ENCODE measurements around the gene TRIM8. TPM values are rescaled to one million over a fixed set of nuclear protein-coding genes. Genes with fewer than 3 reads are reported as not detected.
A peak's percentile ranks its signal among the peaks of the same experiment; 100 is the strongest.

Gene TRIM8
- 10 to 100 TPM; 61.4 to 67.3 TPM for total RNA-seq
- 10 to 100 TPM; 27.5 to 53.2 (median 34.7) TPM for polyA plus RNA-seq
- total RNA-seq, result 38.8 to 78.4 (median 57.4) reads per million in 6 experiments

DNA sequence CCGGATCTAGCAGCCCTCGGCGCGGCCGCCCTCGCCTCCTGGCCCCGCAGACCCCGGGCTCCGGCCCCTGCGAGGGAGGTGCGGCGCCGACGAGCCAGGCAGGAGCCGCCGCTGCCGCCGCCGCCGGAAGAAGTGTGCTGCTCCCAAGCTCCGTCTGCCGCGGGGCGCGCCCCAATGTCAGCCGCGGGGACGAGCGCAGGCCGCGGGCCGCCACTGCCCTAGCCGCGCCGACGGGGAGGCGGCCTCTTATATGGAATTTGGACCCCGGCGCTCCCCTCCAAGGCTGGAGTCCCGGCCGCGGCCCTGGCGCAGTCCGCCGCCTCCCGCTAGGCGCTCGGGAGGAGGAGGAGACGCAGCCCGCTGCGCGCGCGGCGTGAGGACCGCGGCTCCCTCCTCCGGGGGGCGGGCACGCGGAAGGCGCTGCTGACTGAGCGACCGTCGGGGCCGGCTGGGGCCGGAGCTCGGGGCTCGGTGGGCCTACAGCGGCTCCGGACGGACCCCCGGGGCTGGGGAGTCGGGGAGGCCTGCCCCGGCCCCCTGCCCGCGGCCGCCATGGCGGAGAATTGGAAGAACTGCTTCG, at the start of gene TRIM8:
Gene TRIM8, plus strand, starts transcription at position 414 of the 580 bp plus-strand sequence. Its CDS starts 139 bp downstream, at position 553.
- H3K36me3 Mint-ChIP-seq, result peaks cover 0 to 3% (median 0%) of the 10 kb centered on the region in 3 donors
- peaks cover 35 to 39% (median 36%) of the 10 kb centered on the region in 4 donors for H3K4me1 Mint-ChIP-seq
- ATAC-seq (peak in 1 of 2 donors; percentile 7), DNase-seq (peak in 9 of 10 donors; percentile 26 to 73 (median 55))
- no peaks in the 10 kb centered on the region for H3K27me3 Mint-ChIP-seq
- peak within 1 kb of the TSS; percentile 92 to 99 (median 98) for H3K4me3 Mint-ChIP-seq
- no peaks in the 10 kb centered on the region for H3K9me3 Mint-ChIP-seq
- peak within 1 kb of the TSS; percentile 92 to 99 (median 97) for H3K27ac Mint-ChIP-seq
- POLR2A ChIA-PET, result interaction anchor here (0.6 to 15.9 kb wide), 27 partner anchors 9 to 549 kb away, joined by 3 to 624 read pairs (median 6); partner anchors contain the start of genes ACTR1A, ARL3, C10orf95 and CNNM2

DNA sequence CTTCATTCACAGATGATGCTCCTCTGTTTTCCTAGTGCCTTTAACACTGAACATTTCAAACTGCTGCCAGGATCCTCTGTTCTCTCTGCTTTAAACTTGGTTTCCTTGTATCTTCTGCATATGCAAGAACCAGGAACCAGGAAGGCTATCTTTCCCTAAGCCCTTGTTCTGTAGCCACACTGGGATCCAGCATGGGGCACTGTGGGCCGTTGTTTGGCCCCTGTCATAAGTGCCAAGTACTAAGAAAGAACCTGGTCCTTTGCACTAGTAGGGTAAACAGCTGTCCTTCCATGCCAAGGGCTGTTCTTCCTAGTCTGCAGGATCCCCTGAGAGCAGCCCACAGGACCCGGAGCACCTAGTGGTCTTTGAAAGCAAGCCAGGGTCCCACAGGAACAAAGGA, 49.0 kb upstream of the TRIM8 start:
- Mint-ChIP-seq H3K27ac (peak overlapping the region in 1 of 10 donors; percentile 43), H3K4me1 (peaks cover 0 to 4% (median 1%) of the 10 kb centered on the region in 4 donors), H3K4me3 (no peak overlapping the region), H3K27me3 (no peaks in the 10 kb centered on the region), H3K36me3 (peaks cover 0 to 43% (median 21%) of the 10 kb centered on the region in 3 donors), H3K9me3 (no peaks in the 10 kb centered on the region)
- DNase-seq (no peak), ATAC-seq (no peak)
- POLR2A ChIA-PET, result no interaction called here

DNA sequence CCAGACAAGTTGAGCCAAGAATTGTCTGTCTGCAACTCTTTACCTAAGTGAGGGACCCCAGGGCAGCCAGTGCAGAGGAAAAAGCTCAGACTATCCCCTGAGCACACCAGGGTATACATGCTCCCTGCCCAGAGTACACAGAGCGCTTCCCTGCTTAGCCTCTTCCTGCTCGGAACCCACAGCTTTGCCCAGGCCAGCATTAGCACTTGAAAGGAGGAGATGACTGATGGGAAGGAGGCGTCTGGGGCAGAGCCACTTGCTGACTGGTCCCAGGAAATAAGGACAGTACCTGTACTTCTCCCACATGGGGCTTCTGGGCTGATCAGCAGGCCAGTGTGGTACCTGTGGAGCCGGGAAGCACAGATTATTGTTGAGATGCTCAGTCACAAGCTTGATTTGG, 48.4 kb upstream of the TRIM8 start:
- Mint-ChIP-seq H3K27me3 (no peaks in the 10 kb centered on the region), H3K36me3 (peaks cover 0 to 46% (median 26%) of the 10 kb centered on the region in 3 donors), H3K27ac (no peak overlapping the region), H3K9me3 (no peaks in the 10 kb centered on the region), H3K4me1 (peaks cover 0 to 4% (median 2%) of the 10 kb centered on the region in 4 donors), H3K4me3 (no peak overlapping the region)
- no peak for ATAC-seq
- DNase-seq, result no peak
- POLR2A ChIA-PET, result no interaction called here

- Mint-ChIP-seq H3K4me1 (peaks cover 0 to 4% (median 2%) of the 10 kb centered on the region in 4 donors), H3K27ac (no peak overlapping the region), H3K4me3 (no peak overlapping the region), H3K9me3 (no peaks in the 10 kb centered on the region), H3K36me3 (peaks cover 0 to 46% (median 26%) of the 10 kb centered on the region in 3 donors), H3K27me3 (no peaks in the 10 kb centered on the region)
- POLR2A ChIA-PET, result no interaction called here
- peak; percentile 46 to 64 for ATAC-seq
- peak in 3 of 10 donors; percentile 23 to 29 (median 26) for DNase-seq
Measured at GRCh38 chr10:102596506-102596971, 47.7 kb upstream of the TRIM8 start.

GRCh38 chr10:102597131-102597991, 46.9 kb upstream of the TRIM8 start:
- peaks cover 0 to 50% (median 27%) of the 10 kb centered on the region in 3 donors for H3K36me3 Mint-ChIP-seq
- peaks cover 0 to 4% (median 2%) of the 10 kb centered on the region in 4 donors for H3K4me1 Mint-ChIP-seq
- no peaks in the 10 kb centered on the region for H3K9me3 Mint-ChIP-seq
- H3K27ac Mint-ChIP-seq, result peak overlapping the region in 1 of 10 donors; percentile 49
- H3K27me3 Mint-ChIP-seq, result no peaks in the 10 kb centered on the region
- DNase-seq (no peak), ATAC-seq (no peak)
- no peak overlapping the region for H3K4me3 Mint-ChIP-seq
- POLR2A ChIA-PET, result interaction anchor here (0.9 kb wide), 1 partner anchor 47 kb away, joined by 4 read pairs; the partner anchor contains the start of gene TRIM8

DNA sequence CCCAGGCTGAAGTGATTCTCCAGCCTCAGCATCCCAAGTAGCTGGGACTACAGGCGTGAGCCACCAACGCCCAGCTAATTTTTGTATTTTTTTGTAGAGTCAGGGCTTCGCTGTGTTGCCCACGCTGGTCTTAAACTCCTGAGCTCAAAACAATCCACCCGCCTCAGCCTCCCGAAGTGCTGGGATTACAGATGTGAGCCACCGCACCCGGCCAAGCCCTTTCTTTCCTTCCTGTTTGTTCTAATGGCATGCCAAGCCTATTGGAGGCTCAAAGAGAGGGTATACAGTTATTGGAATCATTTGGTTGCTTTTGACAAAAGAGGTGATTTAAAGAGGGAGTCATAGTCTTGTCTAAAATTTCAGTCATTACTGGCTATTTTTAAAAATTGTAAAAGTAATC, 46.0 kb upstream of the TRIM8 start:
- no peak for ATAC-seq
- no peak for DNase-seq
- Mint-ChIP-seq H3K36me3 (peaks cover 0 to 55% (median 32%) of the 10 kb centered on the region in 3 donors), H3K27me3 (no peaks in the 10 kb centered on the region), H3K27ac (no peak overlapping the region), H3K9me3 (no peaks in the 10 kb centered on the region), H3K4me1 (peaks cover 0 to 4% (median 2%) of the 10 kb centered on the region in 4 donors), H3K4me3 (no peak overlapping the region)
- POLR2A ChIA-PET, result interaction anchor here (0.7 kb wide), 1 partner anchor 16 kb away, joined by 3 read pairs; no protein-coding TSS in a partner anchor

DNA sequence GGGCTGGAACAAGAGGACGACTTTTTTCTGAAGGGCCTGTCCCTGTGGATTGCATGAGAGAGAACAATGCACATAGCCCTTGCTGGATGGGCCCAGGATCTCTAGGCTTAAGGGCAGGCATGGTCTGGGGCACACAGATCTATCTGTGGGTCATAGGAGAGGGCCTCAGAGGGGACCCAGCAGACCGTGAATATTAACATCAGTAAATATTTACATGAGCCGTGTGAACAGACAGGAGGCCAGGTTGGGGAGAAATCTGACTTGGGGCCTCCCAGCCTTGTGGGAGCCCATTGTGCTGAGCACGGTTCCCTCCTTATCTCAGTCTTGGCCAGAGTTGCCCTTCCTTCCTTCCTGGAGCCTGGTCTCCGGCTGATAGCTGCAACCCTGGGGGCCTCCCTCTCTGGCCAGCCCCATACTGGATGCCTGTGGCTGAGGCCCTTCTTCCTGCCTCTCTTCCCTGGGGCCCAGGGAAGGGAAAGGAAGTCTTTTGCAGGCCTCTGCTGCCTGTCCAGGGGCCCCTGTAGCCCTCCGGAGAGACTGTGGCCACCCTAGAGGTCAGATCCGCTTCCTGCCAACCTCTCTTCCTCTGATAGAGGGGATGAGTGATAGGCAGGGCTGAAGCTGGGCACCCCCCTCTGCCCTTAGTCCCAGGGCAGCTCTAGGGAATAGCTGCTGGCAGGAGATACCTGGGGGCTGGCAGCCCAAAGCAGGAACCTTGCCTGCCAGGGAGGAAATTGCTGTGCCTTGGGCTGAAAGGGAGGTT, 44.5 kb upstream of the TRIM8 start:
- Mint-ChIP-seq H3K4me1 (peaks cover 0 to 4% (median 2%) of the 10 kb centered on the region in 4 donors), H3K36me3 (peaks cover 0 to 61% (median 38%) of the 10 kb centered on the region in 3 donors), H3K9me3 (no peaks in the 10 kb centered on the region), H3K27me3 (no peaks in the 10 kb centered on the region), H3K27ac (peak overlapping the region in 1 of 10 donors; percentile 43), H3K4me3 (no peak overlapping the region)
- POLR2A ChIA-PET, result no interaction called here
- no peak for DNase-seq
- no peak for ATAC-seq

GRCh38 chr10:102600816-102601215, 43.5 kb upstream of the TRIM8 start:
- Mint-ChIP-seq H3K27ac (no peak overlapping the region), H3K4me1 (peaks cover 0 to 4% (median 2%) of the 10 kb centered on the region in 4 donors), H3K27me3 (no peaks in the 10 kb centered on the region), H3K36me3 (peaks cover 0 to 55% (median 38%) of the 10 kb centered on the region in 3 donors), H3K9me3 (no peaks in the 10 kb centered on the region), H3K4me3 (no peak overlapping the region)
- POLR2A ChIA-PET, result no interaction called here
- no peak for ATAC-seq
- DNase-seq, result no peak

DNA sequence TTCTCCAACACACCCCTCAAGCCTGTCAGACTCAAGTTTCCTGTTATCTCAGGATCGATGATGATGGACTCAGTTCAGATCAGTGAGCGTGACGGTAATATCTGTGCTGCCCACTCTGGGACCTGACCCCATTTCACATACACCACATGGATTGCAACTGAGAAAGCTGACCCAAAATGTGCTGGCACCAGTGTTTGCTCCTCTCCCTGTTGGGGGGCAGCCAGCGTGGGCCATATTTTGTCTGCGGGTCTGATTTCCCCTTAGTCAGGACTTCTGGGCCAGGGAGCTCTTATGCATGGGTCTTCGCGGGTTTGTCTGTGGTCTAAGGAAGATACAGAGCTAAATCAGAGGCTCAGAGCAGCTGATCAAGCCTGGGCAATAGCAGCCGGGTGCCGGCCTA, 42.6 kb upstream of the TRIM8 start:
- POLR2A ChIA-PET, result interaction anchor here (1.2 kb wide), 1 partner anchor 43 kb away, joined by 4 read pairs; the partner anchor contains the start of gene TRIM8
- Mint-ChIP-seq H3K4me3 (no peak overlapping the region), H3K27ac (no peak overlapping the region), H3K4me1 (peaks cover 0 to 2% (median 0%) of the 10 kb centered on the region in 4 donors), H3K36me3 (peaks cover 0 to 60% (median 38%) of the 10 kb centered on the region in 3 donors), H3K27me3 (no peaks in the 10 kb centered on the region), H3K9me3 (no peaks in the 10 kb centered on the region)
- DNase-seq (no peak), ATAC-seq (no peak)

GRCh38 chr10:102602272-102603045, 41.8 kb upstream of the TRIM8 start:
- no peak for ATAC-seq
- POLR2A ChIA-PET, result interaction anchor here (1.2 kb wide), 1 partner anchor 42 kb away, joined by 4 read pairs; the partner anchor contains the start of gene TRIM8
- H3K4me1 Mint-ChIP-seq, result peaks cover 0 to 2% (median 0%) of the 10 kb centered on the region in 4 donors
- no peak for DNase-seq
- no peak overlapping the region for H3K27ac Mint-ChIP-seq
- H3K27me3 Mint-ChIP-seq, result no peaks in the 10 kb centered on the region
- H3K4me3 Mint-ChIP-seq, result no peak overlapping the region
- no peaks in the 10 kb centered on the region for H3K9me3 Mint-ChIP-seq
- H3K36me3 Mint-ChIP-seq, result peaks cover 0 to 55% (median 36%) of the 10 kb centered on the region in 3 donors

DNA sequence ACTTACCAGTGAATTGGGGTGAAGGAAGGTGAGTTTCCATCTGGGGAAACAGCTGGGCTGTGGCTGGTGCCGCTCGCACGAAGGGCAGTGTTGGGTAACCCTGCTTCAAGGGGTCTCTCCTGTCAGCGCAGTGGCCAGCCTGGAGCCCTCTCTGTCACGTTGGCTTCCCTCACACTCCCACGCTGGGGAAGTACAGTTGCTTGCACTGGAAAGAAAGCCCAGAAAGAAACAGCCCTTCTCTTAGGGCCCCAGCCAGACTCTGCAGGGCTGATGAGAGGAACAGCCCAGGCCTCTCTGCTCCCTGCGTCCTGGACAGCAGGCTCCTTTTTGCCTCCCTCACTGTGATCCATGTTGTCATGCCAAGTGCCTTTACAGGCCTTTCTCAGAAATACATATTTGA, 40.3 kb upstream of the TRIM8 start:
- Mint-ChIP-seq H3K9me3 (no peaks in the 10 kb centered on the region), H3K27ac (peak overlapping the region in 1 of 10 donors; percentile 1), H3K36me3 (peaks cover 0 to 40% (median 26%) of the 10 kb centered on the region in 3 donors), H3K4me1 (peaks cover 0 to 2% (median 0%) of the 10 kb centered on the region in 4 donors), H3K27me3 (no peaks in the 10 kb centered on the region), H3K4me3 (no peak overlapping the region)
- DNase-seq (no peak), ATAC-seq (no peak)
- POLR2A ChIA-PET, result no interaction called here
